ENCODE results near the gene ANKRD33B. TPM values are rescaled to one million over a fixed set of nuclear protein-coding genes. Genes with fewer than 3 reads are reported as not detected.

ANKRD33B gene
- total and polyA plus RNA-seq, 2 of the 8 experiments (the other 6 are each of a cell fraction or from before 2014, with no cell fraction given): 6.9 to 20.6 TPM

DNA sequence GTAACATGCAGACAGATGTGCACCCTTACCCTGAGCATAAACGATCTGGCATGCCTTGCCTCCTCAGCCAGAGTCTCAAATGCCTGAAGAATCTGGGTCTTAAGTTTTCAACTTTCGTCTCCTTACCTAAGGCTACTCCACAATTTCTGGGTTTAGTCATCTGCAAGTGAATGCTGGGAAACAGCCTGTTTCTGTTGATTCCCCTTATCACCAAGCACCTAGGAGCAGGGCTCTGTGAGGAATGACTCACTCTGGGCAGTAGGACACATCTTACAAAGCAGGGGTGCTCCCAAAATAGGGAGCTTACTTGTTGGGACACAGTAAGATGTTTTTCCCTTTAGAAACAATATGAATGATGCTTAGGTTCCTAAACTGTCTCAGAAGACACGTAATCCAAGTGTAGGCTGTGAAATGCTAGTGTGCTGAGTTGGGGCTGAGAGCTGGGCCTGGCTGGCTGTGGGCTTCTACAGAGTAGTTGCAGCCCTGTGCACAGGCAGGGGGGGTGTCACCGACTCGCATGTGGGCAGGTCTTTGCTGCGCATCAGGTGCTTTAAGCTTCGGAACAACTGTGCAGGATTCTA, 139.1 kb downstream of the ANKRD33B start:
- H3K27ac ChIP-seq (ENCODE audit: low read depth, low read length): no peak overlapping the region
- no peak for FAIRE-seq

More for the DNA sequence above, 139.1 kb downstream of the ANKRD33B start:
- CTCF ChIA-PET (ENCODE audit: partially characterized antibody): interaction anchor here (0.8 to 5.6 kb wide), 44 partner anchors 8 to 488 kb away, joined by 3 to 45 read pairs (median 4); no protein-coding TSS in a partner anchor
- H3K4me3 ChIP-seq (ENCODE audit: extremely low read depth in 1 of 4, insufficient read depth in 2 of 4, low read depth in 3 of 4, low read length in 4 of 4): no peak overlapping the region
- no peak overlapping the region for H2BK20ac ChIP-seq (ENCODE audit: low read length)
- H3K56ac ChIP-seq (replicated peaks; ENCODE audit: insufficient read length, low read depth, low read length): no peak overlapping the region
- no peak overlapping the region for H3K4ac ChIP-seq (replicated peaks; ENCODE audit: insufficient read length, low read depth, low read length)
- H3K79me2 ChIP-seq (ENCODE audit: control insufficient read depth in 1 of 2, insufficient read depth in 2 of 2, low read length in 2 of 2): no peaks in the 10 kb centered on the region
- whole genome bisulfite sequencing, 2 experiments (ENCODE audit: extremely low coverage in 1 of 2, insufficient coverage in 1 of 2, insufficient read length in 1 of 2, insufficient replicate concordance in 2 of 2, low coverage in 1 of 2, low lambda C conversion rate in 2 of 2, missing lambda C conversion rate in 1 of 2): 96% methylated on average over 7 of the region's 7 CpGs; no CpG with 5 or more reads in 1 of the 2 experiments
- H3K27me3 ChIP-seq (replicated peaks in 1 of 4; ENCODE audit: control insufficient read depth in 3 of 4, extremely low read depth in 1 of 4, insufficient read depth in 3 of 4, low read length in 3 of 4): no peaks in the 10 kb centered on the region
- peaks cover 4 to 19% (median 13%) of the 10 kb centered on the region in 4 experiments for H3K4me1 ChIP-seq (replicated peaks in 1 of 4; ENCODE audit: control insufficient read depth in 3 of 4, insufficient read depth in 4 of 4, low read length in 3 of 4)
- H2AFZ ChIP-seq (ENCODE audit: low read length): no peak overlapping the region
- H2AK5ac ChIP-seq (ENCODE audit: low read depth, low read length): no peak overlapping the region
- H3K79me1 ChIP-seq (ENCODE audit: low read depth, low read length): peaks cover 4% of the 10 kb centered on the region; the same call in 1 of the 2 replicates
- H3K18ac ChIP-seq (ENCODE audit: extremely low read depth, low read length): no peak overlapping the region
- H3K9me3 ChIP-seq (ENCODE audit: insufficient read depth in 2 of 2, low read depth in 1 of 2, low read length in 1 of 2): no peaks in the 10 kb centered on the region
- no peak overlapping the region for H2BK12ac ChIP-seq (ENCODE audit: low read depth, low read length)
- H3K36me3 ChIP-seq (ENCODE audit: control insufficient read depth in 2 of 4, insufficient read depth in 4 of 4, low read length in 3 of 4): no peaks in the 10 kb centered on the region
- no peak overlapping the region for H2BK15ac ChIP-seq (ENCODE audit: low read length)
- no peak overlapping the region for H4K91ac ChIP-seq (replicated peaks; ENCODE audit: insufficient read length, low read length)
- POLR2A ChIA-PET (ENCODE audit: partially characterized antibody): no interaction called here
- no peak overlapping the region for H3K9ac ChIP-seq (replicated peaks in 1 of 4; ENCODE audit: extremely low read depth in 1 of 4, low read depth in 3 of 4, low read length in 3 of 4)
- H3K4me2 ChIP-seq (ENCODE audit: insufficient read depth in 1 of 2, low read depth in 2 of 2, low read length in 2 of 2): no peak overlapping the region
- TF ChIP-seq, protein P1, sequence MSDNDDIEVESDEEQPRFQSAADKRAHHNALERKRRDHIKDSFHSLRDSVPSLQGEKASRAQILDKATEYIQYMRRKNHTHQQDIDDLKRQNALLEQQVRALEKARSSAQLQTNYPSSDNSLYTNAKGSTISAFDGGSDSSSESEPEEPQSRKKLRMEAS (IDR thresholded peaks at IDR 0.05): no peak
- TF ChIP-seq BACH1 (IDR thresholded peaks at IDR 0.05; ENCODE audit: low read length) (no peak), POU5F1 (IDR thresholded peaks at IDR 0.05; ENCODE audit: low read depth, low read length) (no peak), GTF2F1 (IDR thresholded peaks at IDR 0.05; ENCODE audit: borderline replicate concordance, low read depth, low read length) (no peak), ASH2L (IDR thresholded peaks at IDR 0.05; ENCODE audit: low read length) (no peak), RAD21 (IDR thresholded peaks at IDR 0.05 in 1 of 2, conservative IDR thresholded peaks at IDR 0.05 in 1 of 2; ENCODE audit: low read depth in 2 of 2, low read length in 2 of 2) (no peak)
- TF ChIP-seq, protein P2, sequence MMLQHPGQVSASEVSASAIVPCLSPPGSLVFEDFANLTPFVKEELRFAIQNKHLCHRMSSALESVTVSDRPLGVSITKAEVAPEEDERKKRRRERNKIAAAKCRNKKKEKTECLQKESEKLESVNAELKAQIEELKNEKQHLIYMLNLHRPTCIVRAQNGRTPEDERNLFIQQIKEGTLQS (IDR thresholded peaks at IDR 0.05; ENCODE audit: insufficient read depth, low read depth, low read length): no peak
- H3K23ac ChIP-seq (ENCODE audit: insufficient read length): no peak overlapping the region
- peaks cover 1 to 7% of the 10 kb centered on the region in 2 experiments for H4K20me1 ChIP-seq (replicated peaks in 1 of 2; ENCODE audit: control insufficient read depth in 1 of 2, insufficient read depth in 2 of 2, low read length in 2 of 2)
- no peaks in the 10 kb centered on the region for H3K23me2 ChIP-seq (ENCODE audit: low read depth, low read length)
- no peak overlapping the region for H3K14ac ChIP-seq (ENCODE audit: insufficient read length)
- no peak overlapping the region for H2BK120ac ChIP-seq (replicated peaks; ENCODE audit: low read depth, low read length)
- no peak overlapping the region for H4K8ac ChIP-seq (ENCODE audit: extremely low read depth, insufficient read depth, low read length)
- H4K5ac ChIP-seq (ENCODE audit: insufficient read length, low read depth, low read length): no peak overlapping the region
- peak overlapping the region; percentile 1; the same call in 1 of the 2 replicates for H2BK5ac ChIP-seq (ENCODE audit: low read depth, low read length)
- no peak for DNase-seq (ENCODE audit: low read depth in 1 of 2, low spot score in 2 of 2)
